GM18907 (cell line): ENCODE measurements around the gene OSBP2.

Experiments
- ATAC-seq: cut with Tn5 transposase; IDR thresholded peaks from one replicate; pipeline ENCODE4 v1.9.1; 2021; ENCODE audit warnings: mild to moderate bottlenecking, moderate library complexity; ENCODE audit not compliant: unreplicated experiment

The OSBP2 gene

GRCh38 chr22:30864441-30865420 is 170.1 kb downstream of the OSBP2 start:
- ATAC-seq = no peak

- ATAC-seq = no peak
Observed at GRCh38 chr22:30865656-30866055, 171.0 kb downstream of the OSBP2 start.

GRCh38 chr22:30866216-30866615 is 171.5 kb downstream of the OSBP2 start:
- ATAC-seq = no peak

GRCh38 chr22:30866811-30867271 is 172.2 kb downstream of the OSBP2 start:
- no peak for ATAC-seq

- no peak for ATAC-seq
Observed at GRCh38 chr22:30867746-30868662, 173.3 kb downstream of the OSBP2 start.

GRCh38 chr22:30868663-30869385 is 174.2 kb downstream of the OSBP2 start:
- no peak for ATAC-seq

- no peak for ATAC-seq
Observed at GRCh38 chr22:30869667-30870395, 175.2 kb downstream of the OSBP2 start.

GRCh38 chr22:30870451-30871345 is 176.0 kb downstream of the OSBP2 start:
- no peak for ATAC-seq

- ATAC-seq = no peak
Observed at GRCh38 chr22:30871391-30872284, 177.0 kb downstream of the OSBP2 start.

GRCh38 chr22:30872285-30873041 is 177.8 kb downstream of the OSBP2 start:
- no peak for ATAC-seq

GRCh38 chr22:30873086-30873650 is 178.5 kb downstream of the OSBP2 start:
- no peak for ATAC-seq

GRCh38 chr22:30873661-30874060 is 179.0 kb downstream of the OSBP2 start:
- ATAC-seq = no peak

GRCh38 chr22:30874431-30875370 is 180.0 kb downstream of the OSBP2 start:
- no peak for ATAC-seq

GRCh38 chr22:30875481-30876215 is 181.0 kb downstream of the OSBP2 start:
- no peak for ATAC-seq

GRCh38 chr22:30876221-30876751 is 181.6 kb downstream of the OSBP2 start:
- ATAC-seq = no peak
